A549 (cell line): Measurements from ENCODE around the gene HIF1AN.

Experiments
- BHLHE40 ChIP-seq: IDR thresholded peaks from 2 replicates; pipeline ENCODE4 v1.6.1; 2012; ENCODE audit warnings: low read depth, low read length, inconsistent platforms
- EHMT2 ChIP-seq: fragments of 200-600 bp; sonication (generic); IDR thresholded peaks from 2 replicates; pipeline ENCODE4 v1.6.1; 2016; ENCODE audit warnings: antibody characterized with exemption, low read depth, mild to moderate bottlenecking, moderate library complexity
- JUN ChIP-seq, 2 experiments: fragments of >200 bp; sonication (Bioruptor Twin); formaldehyde crosslinking; IDR thresholded peaks; 2 replicates in 1 of 2; 3 replicates in 1 of 2; pipeline ENCODE4 v1.6.1; 2016 to 2017
- POLR2A ChIP-seq: IDR thresholded peaks from 2 replicates; pipeline ENCODE4 v1.6.1; 2012; ENCODE audit warnings: mild to moderate bottlenecking, low read length
- SMC3 ChIP-seq: fragments of >200 bp; sonication (Bioruptor Twin); formaldehyde crosslinking; IDR thresholded peaks from 3 replicates; pipeline ENCODE4 v1.6.1; 2018; ENCODE audit warnings: inconsistent platforms
- TF ChIP-seq, protein P1 (sequence below): fragments of >200 bp; sonication (Bioruptor Twin); formaldehyde crosslinking; IDR thresholded peaks from 3 replicates; pipeline ENCODE4 v1.5.1; 2016

DNA sequence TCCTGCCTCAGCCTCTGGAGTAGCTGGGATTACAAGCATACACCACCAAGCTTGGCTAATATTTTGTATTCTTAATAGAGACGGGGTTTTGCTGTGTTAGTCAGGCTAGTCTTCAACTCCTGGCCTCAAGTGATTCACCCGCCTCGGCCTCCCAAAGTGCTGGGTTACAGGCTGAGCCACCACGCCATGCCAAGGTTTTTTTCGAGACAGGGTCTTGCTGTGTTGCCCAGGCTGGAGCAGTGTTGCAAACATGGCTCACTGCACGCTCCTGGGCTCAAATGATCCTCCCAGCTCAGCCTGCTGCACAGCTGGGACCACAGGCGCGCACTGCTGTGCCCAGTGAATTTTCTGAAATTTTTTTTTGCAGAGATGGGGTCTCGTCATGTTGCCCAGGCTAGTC is 12.8 kb upstream of the HIF1AN start:
- TF ChIP-seq EHMT2 = no peak
- TF ChIP-seq POLR2A = no peak
- TF ChIP-seq, protein P1, sequence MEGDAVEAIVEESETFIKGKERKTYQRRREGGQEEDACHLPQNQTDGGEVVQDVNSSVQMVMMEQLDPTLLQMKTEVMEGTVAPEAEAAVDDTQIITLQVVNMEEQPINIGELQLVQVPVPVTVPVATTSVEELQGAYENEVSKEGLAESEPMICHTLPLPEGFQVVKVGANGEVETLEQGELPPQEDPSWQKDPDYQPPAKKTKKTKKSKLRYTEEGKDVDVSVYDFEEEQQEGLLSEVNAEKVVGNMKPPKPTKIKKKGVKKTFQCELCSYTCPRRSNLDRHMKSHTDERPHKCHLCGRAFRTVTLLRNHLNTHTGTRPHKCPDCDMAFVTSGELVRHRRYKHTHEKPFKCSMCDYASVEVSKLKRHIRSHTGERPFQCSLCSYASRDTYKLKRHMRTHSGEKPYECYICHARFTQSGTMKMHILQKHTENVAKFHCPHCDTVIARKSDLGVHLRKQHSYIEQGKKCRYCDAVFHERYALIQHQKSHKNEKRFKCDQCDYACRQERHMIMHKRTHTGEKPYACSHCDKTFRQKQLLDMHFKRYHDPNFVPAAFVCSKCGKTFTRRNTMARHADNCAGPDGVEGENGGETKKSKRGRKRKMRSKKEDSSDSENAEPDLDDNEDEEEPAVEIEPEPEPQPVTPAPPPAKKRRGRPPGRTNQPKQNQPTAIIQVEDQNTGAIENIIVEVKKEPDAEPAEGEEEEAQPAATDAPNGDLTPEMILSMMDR = no peak
- TF ChIP-seq SMC3 = no peak
- TF ChIP-seq BHLHE40 = no peak
- TF ChIP-seq JUN (IDR thresholded peaks at IDR 0.05) = no peak
